Calu3 (cell line): ENCODE measurements around the gene CCL4. TPM values are rescaled to one million over a fixed set of nuclear protein-coding genes. Genes with fewer than 3 reads are reported as not detected.

Source experiments
- BruUV-seq: library from RNA; stranded (reverse); fragments of 400-500 nt; replicated peaks from 2 replicates; lab custom pipeline; 2021; lab: Mats Ljungman, UMichigan
- CTCF ChIA-PET: fragments of 300-600 bp; sonication (Branson Sonifier 250); formaldehyde crosslinking; loops from one replicate; lab custom pipeline; 2022; ENCODE audit warnings: antibody characterized with exemption; lab: Charles Lee
- DNase-seq: peaks from one replicate; pipeline ENCODE4 v3.0.0; 2022
- H3K27ac Mint-ChIP-seq: one replicate; pipeline ENCODE4 v1.8.0; 2022; ENCODE audit warnings: mixed read lengths; ENCODE audit not compliant: unreplicated experiment
- H3K27me3 Mint-ChIP-seq: one replicate; pipeline ENCODE4 v1.8.0; 2022; ENCODE audit warnings: mixed read lengths; ENCODE audit not compliant: unreplicated experiment
- H3K36me3 Mint-ChIP-seq: one replicate; pipeline ENCODE4 v1.8.0; 2022; ENCODE audit warnings: mild to moderate bottlenecking, moderate library complexity, mixed read lengths; ENCODE audit not compliant: insufficient read depth, unreplicated experiment
- H3K4me1 Mint-ChIP-seq: one replicate; pipeline ENCODE4 v1.8.0; 2022; ENCODE audit warnings: mild to moderate bottlenecking, low read depth, mixed read lengths; ENCODE audit not compliant: unreplicated experiment
- H3K4me3 Mint-ChIP-seq: one replicate; pipeline ENCODE4 v1.8.0; 2022; ENCODE audit warnings: mild to moderate bottlenecking, low read depth, moderate library complexity, mixed read lengths; ENCODE audit not compliant: unreplicated experiment
- H3K9me3 Mint-ChIP-seq: one replicate; pipeline ENCODE4 v1.8.0; 2022; ENCODE audit warnings: low read depth, mixed read lengths; ENCODE audit not compliant: unreplicated experiment
- CTCF ChIP-seq: fragments of 200-600 bp; IDR thresholded peaks from one replicate; pipeline ENCODE4 v1.8.0; 2022; ENCODE audit warnings: antibody characterized with exemption; ENCODE audit not compliant: unreplicated experiment
- intact Hi-C: fragments of 100-400 bp; cut with micrococcal nuclease; formaldehyde crosslinking; loops from one replicate; pipeline ENCODE4 v1.10.0; 2022; ENCODE audit not compliant: unreplicated experiment
- total RNA-seq: library from RNA; stranded (reverse); gene quantifications from 2 replicates; pipeline ENCODE4 v1.2.3, GENCODE V29; 2022

The CCL4 gene
- total RNA-seq, 1 experiment from 2014 or later, result not detected

- CTCF ChIA-PET, result interaction anchor here (0.7 to 2.2 kb wide), 2 partner anchors 92 to 510 kb away, joined by 3 to 5 read pairs; no protein-coding TSS in a partner anchor
- no peak for TF ChIP-seq CTCF
- intact Hi-C loops, result no loop called here
- H3K27ac Mint-ChIP-seq, result no peak overlapping the region
- no peak for DNase-seq
- no peaks in the 10 kb centered on the region for H3K36me3 Mint-ChIP-seq
- no peak overlapping the region for H3K4me3 Mint-ChIP-seq
- peaks cover 65% of the 10 kb centered on the region for H3K27me3 Mint-ChIP-seq
- no peaks in the 10 kb centered on the region for H3K4me1 Mint-ChIP-seq
- H3K9me3 Mint-ChIP-seq, result no peaks in the 10 kb centered on the region
- BruUV-seq, result no TSS peak
These were observed 35.1 kb upstream of the CCL4 start for GRCh38 chr17:36068524-36068923.

GRCh38 chr17:36069136-36069535, 34.5 kb upstream of the CCL4 start:
- no peak for TF ChIP-seq CTCF
- no peak overlapping the region for H3K27ac Mint-ChIP-seq
- H3K9me3 Mint-ChIP-seq, result no peaks in the 10 kb centered on the region
- intact Hi-C loops, result no loop called here
- H3K4me3 Mint-ChIP-seq, result no peak overlapping the region
- no peak for DNase-seq
- peaks cover 59% of the 10 kb centered on the region for H3K27me3 Mint-ChIP-seq
- BruUV-seq, result no TSS peak
- no peaks in the 10 kb centered on the region for H3K4me1 Mint-ChIP-seq
- no peaks in the 10 kb centered on the region for H3K36me3 Mint-ChIP-seq
- CTCF ChIA-PET, result interaction anchor here (2.2 kb wide), 1 partner anchor 93 kb away, joined by 5 read pairs; no protein-coding TSS in a partner anchor

- no peak overlapping the region for H3K27ac Mint-ChIP-seq
- TF ChIP-seq CTCF, result no peak
- DNase-seq, result no peak
- H3K4me3 Mint-ChIP-seq, result no peak overlapping the region
- intact Hi-C loops, result no loop called here
- CTCF ChIA-PET, result interaction anchor here (2.2 kb wide), 1 partner anchor 94 kb away, joined by 5 read pairs; no protein-coding TSS in a partner anchor
- H3K27me3 Mint-ChIP-seq, result peaks cover 59% of the 10 kb centered on the region
- H3K4me1 Mint-ChIP-seq, result no peaks in the 10 kb centered on the region
- no TSS peak for BruUV-seq
- no peaks in the 10 kb centered on the region for H3K9me3 Mint-ChIP-seq
- no peaks in the 10 kb centered on the region for H3K36me3 Mint-ChIP-seq
These were observed 33.2 kb upstream of the CCL4 start for GRCh38 chr17:36070427-36070826.

- intact Hi-C loops, result no loop called here
- Mint-ChIP-seq H3K27me3 (peaks cover 59% of the 10 kb centered on the region), H3K27ac (no peak overlapping the region), H3K4me1 (no peaks in the 10 kb centered on the region), H3K36me3 (no peaks in the 10 kb centered on the region), H3K9me3 (no peaks in the 10 kb centered on the region), H3K4me3 (no peak overlapping the region)
- BruUV-seq, result no TSS peak
- DNase-seq, result no peak
- no peak for TF ChIP-seq CTCF
- CTCF ChIA-PET, result interaction anchor here (0.8 to 3.8 kb wide), 7 partner anchors 36 to 411 kb away, joined by 3 to 40 read pairs (median 13); partner anchors contain the start of gene CCL16
These were observed 31.9 kb upstream of the CCL4 start for GRCh38 chr17:36071751-36072150.
